Measurements from ENCODE around the gene C1QTNF3. TPM values are rescaled to one million over a fixed set of nuclear protein-coding genes. Genes with fewer than 3 reads are reported as not detected.
"Not testable (repeated sequence)": the region's sequence is repeated elsewhere in the genome, so short reads cannot be mapped to it uniquely, and the experiment has no call there.

Gene C1QTNF3
- polyA plus RNA-seq, 1 donor, result 71.9 TPM

GRCh38 chr5:34053571-34054399 lies 10.8 kb upstream of the C1QTNF3 start:
- DNase-seq, result no peak

GRCh38 chr5:34053133-34053532 lies 10.1 kb upstream of the C1QTNF3 start:
- DNase-seq, result no peak

- DNase-seq, result no peak
Measured at GRCh38 chr5:34051374-34051980, 8.5 kb upstream of the C1QTNF3 start.

- DNase-seq, result no peak
Measured at GRCh38 chr5:34047774-34048572, 5.0 kb upstream of the C1QTNF3 start.

GRCh38 chr5:34047143-34047542 lies 4.1 kb upstream of the C1QTNF3 start:
- no peak for DNase-seq

- DNase-seq, result no peak
Measured at GRCh38 chr5:34045996-34046395, 3.0 kb upstream of the C1QTNF3 start.

GRCh38 chr5:34045023-34045422 lies 2.0 kb upstream of the C1QTNF3 start:
- DNase-seq, result no peak

GRCh38 chr5:34042321-34042720 lies 692 bp downstream of the C1QTNF3 start:
- DNase-seq, result peak; percentile 66

GRCh38 chr5:34041247-34041972 lies 1.6 kb downstream of the C1QTNF3 start:
- no peak for DNase-seq

- no peak for DNase-seq
Measured at GRCh38 chr5:34040472-34040871, 2.5 kb downstream of the C1QTNF3 start.

GRCh38 chr5:34039398-34040157 lies 3.4 kb downstream of the C1QTNF3 start:
- no peak for DNase-seq

GRCh38 chr5:34038838-34039237 lies 4.2 kb downstream of the C1QTNF3 start:
- no peak for DNase-seq

GRCh38 chr5:34038390-34038789 lies 4.6 kb downstream of the C1QTNF3 start:
- DNase-seq, result no peak

GRCh38 chr5:34037726-34038125 lies 5.3 kb downstream of the C1QTNF3 start:
- no peak for DNase-seq

GRCh38 chr5:34035756-34036155 lies 7.3 kb downstream of the C1QTNF3 start:
- no peak for DNase-seq

- DNase-seq, result no peak
Measured at GRCh38 chr5:34034534-34035327, 8.3 kb downstream of the C1QTNF3 start.

- no peak for DNase-seq
Measured at GRCh38 chr5:34031966-34032365, 11.0 kb downstream of the C1QTNF3 start.

GRCh38 chr5:34031117-34031516 lies 11.9 kb downstream of the C1QTNF3 start:
- DNase-seq, result no peak

- not testable (repeated sequence) for DNase-seq
Measured at GRCh38 chr5:34030585-34030984, 12.4 kb downstream of the C1QTNF3 start.

GRCh38 chr5:34030048-34030447 lies 13.0 kb downstream of the C1QTNF3 start:
- no peak for DNase-seq

- no peak for DNase-seq
Measured at GRCh38 chr5:34028349-34028748, 14.7 kb downstream of the C1QTNF3 start.

All from left kidney (tissue), 2 donors.